Measurements from ENCODE around the gene ACP6.

GRCh38 chr1:147669469-147670318, 630 bp downstream of the ACP6 start:
- no peak for TF ChIP-seq CTCF (conservative IDR thresholded peaks at IDR 0.05; ENCODE audit: low read depth, low read length)
- no peak for TF ChIP-seq EZH2 (IDR thresholded peaks at IDR 0.05; ENCODE audit: borderline replicate concordance, low read depth, low read length, poor library complexity, severe bottlenecking)
